ENCODE measurements around the gene PADI3.
"Not testable (repeated sequence)": the region's sequence is repeated elsewhere in the genome, so short reads cannot be mapped to it uniquely, and the experiment has no call there.

Gene PADI3

GRCh38 chr1:17241011-17241779, 7.7 kb upstream of the PADI3 start:
- DNase-seq (ENCODE audit: low read depth, low spot score) = not testable (repeated sequence)

GRCh38 chr1:17241780-17242074, 7.2 kb upstream of the PADI3 start:
- not testable (repeated sequence) for DNase-seq (ENCODE audit: low read depth, low spot score)

- no peak for DNase-seq (ENCODE audit: low read depth, low spot score)
Measured at GRCh38 chr1:17243274-17243673, 5.6 kb upstream of the PADI3 start.

- DNase-seq (ENCODE audit: low read depth, low spot score) = no peak
Measured at GRCh38 chr1:17244821-17245740, 3.8 kb upstream of the PADI3 start.

- DNase-seq (ENCODE audit: low read depth, low spot score) = no peak
Measured at GRCh38 chr1:17245816-17246325, 3.0 kb upstream of the PADI3 start.

GRCh38 chr1:17246971-17247370, 1.9 kb upstream of the PADI3 start:
- DNase-seq (ENCODE audit: low read depth, low spot score) = no peak

- DNase-seq (ENCODE audit: low read depth, low spot score) = no peak
Measured at GRCh38 chr1:17250601-17251000, 1.7 kb downstream of the PADI3 start.

- no peak for DNase-seq (ENCODE audit: low read depth, low spot score)
Measured at GRCh38 chr1:17251246-17251645, 2.3 kb downstream of the PADI3 start.

- no peak for DNase-seq (ENCODE audit: low read depth, low spot score)
Measured at GRCh38 chr1:17251701-17252376, 2.9 kb downstream of the PADI3 start.

- DNase-seq (ENCODE audit: low read depth, low spot score) = no peak
Measured at GRCh38 chr1:17255336-17255735, 6.4 kb downstream of the PADI3 start.

- no peak for DNase-seq (ENCODE audit: low read depth, low spot score)
Measured at GRCh38 chr1:17258116-17258757, 9.3 kb downstream of the PADI3 start.

- no peak for DNase-seq (ENCODE audit: low read depth, low spot score)
Measured at GRCh38 chr1:17258758-17259130, 9.8 kb downstream of the PADI3 start.

GRCh38 chr1:17259233-17259873, 10.5 kb downstream of the PADI3 start:
- DNase-seq (ENCODE audit: low read depth, low spot score) = no peak

- DNase-seq (ENCODE audit: low read depth, low spot score) = no peak
Measured at GRCh38 chr1:17260264-17260663, 11.4 kb downstream of the PADI3 start.

GRCh38 chr1:17260738-17261137, 11.8 kb downstream of the PADI3 start:
- DNase-seq (ENCODE audit: low read depth, low spot score) = no peak

- DNase-seq (ENCODE audit: low read depth, low spot score) = no peak
Measured at GRCh38 chr1:17263936-17264335, 15.0 kb downstream of the PADI3 start.

GRCh38 chr1:17264470-17264869, 15.6 kb downstream of the PADI3 start:
- DNase-seq (ENCODE audit: low read depth, low spot score) = no peak

GRCh38 chr1:17265162-17265561, 16.3 kb downstream of the PADI3 start:
- DNase-seq (ENCODE audit: low read depth, low spot score) = no peak

- no peak for DNase-seq (ENCODE audit: low read depth, low spot score)
Measured at GRCh38 chr1:17265950-17266349, 17.1 kb downstream of the PADI3 start.

GRCh38 chr1:17270891-17271765, 22.2 kb downstream of the PADI3 start:
- no peak for DNase-seq (ENCODE audit: low read depth, low spot score)

All from iPS DF 19.7 (cell line).